ENCODE measurements around the gene KCNMA1.
"Not testable (repeated sequence)": the region's sequence is repeated elsewhere in the genome, so short reads cannot be mapped to it uniquely, and the experiment has no call there.

KCNMA1 gene

GRCh38 chr10:77661674-77662073, 24.1 kb upstream of the KCNMA1 start:
- no peak for DNase-seq

- no peak for DNase-seq
These were observed 23.5 kb upstream of the KCNMA1 start for GRCh38 chr10:77661100-77661499.

GRCh38 chr10:77659046-77659670, 21.6 kb upstream of the KCNMA1 start:
- not testable (repeated sequence) for DNase-seq

GRCh38 chr10:77653210-77653609, 15.6 kb upstream of the KCNMA1 start:
- no peak for DNase-seq

- DNase-seq: no peak
These were observed 12.0 kb upstream of the KCNMA1 start for GRCh38 chr10:77649333-77650331.

- DNase-seq: no peak
These were observed 10.9 kb upstream of the KCNMA1 start for GRCh38 chr10:77648472-77648871.

GRCh38 chr10:77647543-77648293, 10.1 kb upstream of the KCNMA1 start:
- DNase-seq: no peak

- DNase-seq: no peak
These were observed 7.1 kb upstream of the KCNMA1 start for GRCh38 chr10:77644557-77645243.

GRCh38 chr10:77643795-77644468, 6.3 kb upstream of the KCNMA1 start:
- DNase-seq: no peak

- peak; percentile 59 for DNase-seq
These were observed 4.3 kb upstream of the KCNMA1 start for GRCh38 chr10:77641788-77642397.

GRCh38 chr10:77641344-77641743, 3.7 kb upstream of the KCNMA1 start:
- no peak for DNase-seq

- DNase-seq: no peak
These were observed 2.6 kb upstream of the KCNMA1 start for GRCh38 chr10:77640167-77640566.

GRCh38 chr10:77639756-77640155, 2.1 kb upstream of the KCNMA1 start:
- DNase-seq: no peak

GRCh38 chr10:77638321-77639101, 903 bp upstream of the KCNMA1 start:
- DNase-seq: peak; percentile 27

GRCh38 chr10:77636967-77637531, 559 bp downstream of the KCNMA1 start:
- peak; percentile 20 for DNase-seq

GRCh38 chr10:77636282-77636966, 1.2 kb downstream of the KCNMA1 start:
- DNase-seq: no peak

- DNase-seq: no peak
These were observed 2.0 kb downstream of the KCNMA1 start for GRCh38 chr10:77635402-77636227.

- no peak for DNase-seq
These were observed 2.7 kb downstream of the KCNMA1 start for GRCh38 chr10:77634939-77635338.

GRCh38 chr10:77633376-77633775, 4.2 kb downstream of the KCNMA1 start:
- no peak for DNase-seq

Measured in NCI-H1092 (cell line).